Measurements from ENCODE around the gene LMBR1. TPM values are rescaled to one million over a fixed set of nuclear protein-coding genes. Genes with fewer than 3 reads are reported as not detected.

Gene LMBR1
- total RNA-seq, 4 donors from 2014 or later, result 38.0 to 81.3 (median 56.4) TPM

- H3K4me3 ChIP-seq, result no peak overlapping the region
- intact Hi-C loops (cut with DNase I), result no loop called here
- peaks cover 0 to 10% (median 2%) of the 10 kb centered on the region in 4 donors for H3K9me3 ChIP-seq
- TF ChIP-seq EP300 (IDR thresholded peaks at IDR 0.05), result no peak
- TF ChIP-seq POLR2A (IDR thresholded peaks at IDR 0.05; ENCODE audit: low read depth), result no peak
- no peak for TF ChIP-seq CTCF (IDR thresholded peaks at IDR 0.05)
- TF ChIP-seq POLR2AphosphoS5 (IDR thresholded peaks at IDR 0.05), result no peak
- no peak overlapping the region for H3K27ac ChIP-seq (replicated peaks in 1 of 4)
- no peaks in the 10 kb centered on the region for H3K27me3 ChIP-seq
- WGBS, result 86% methylated on average over 3 of the region's 3 CpGs
- no peaks in the 10 kb centered on the region for H3K4me1 ChIP-seq
- DNase-seq (ENCODE audit: extremely low spot score), result no peak
- no peaks in the 10 kb centered on the region for H3K36me3 ChIP-seq
These were observed 258.9 kb downstream of the LMBR1 start for GRCh38 chr7:156634117-156634516.

- Histone ChIP-seq H3K27me3 (no peaks in the 10 kb centered on the region), H3K27ac (replicated peaks in 1 of 4) (no peak overlapping the region), H3K36me3 (no peaks in the 10 kb centered on the region), H3K4me3 (no peak overlapping the region), H3K9me3 (peaks cover 0 to 21% (median 11%) of the 10 kb centered on the region in 4 donors), H3K4me1 (no peaks in the 10 kb centered on the region)
- no CpG with 5 or more reads among the region's 2 CpGs for WGBS
- intact Hi-C loops (cut with DNase I), result no loop called here
- DNase-seq (ENCODE audit: extremely low spot score), result no peak
- TF ChIP-seq CTCF (IDR thresholded peaks at IDR 0.05) (no peak), EP300 (IDR thresholded peaks at IDR 0.05) (no peak), POLR2AphosphoS5 (IDR thresholded peaks at IDR 0.05) (no peak)
These were observed 263.1 kb downstream of the LMBR1 start for GRCh38 chr7:156629873-156630272.

GRCh38 chr7:156628562-156628961 lies 264.4 kb downstream of the LMBR1 start:
- TF ChIP-seq CTCF (IDR thresholded peaks at IDR 0.05) (no peak), POLR2A (IDR thresholded peaks at IDR 0.05; ENCODE audit: low read depth) (no peak), POLR2AphosphoS5 (IDR thresholded peaks at IDR 0.05) (no peak), EP300 (IDR thresholded peaks at IDR 0.05) (no peak)
- intact Hi-C loops (cut with DNase I), result no loop called here
- Histone ChIP-seq H3K27ac (replicated peaks in 1 of 4) (no peak overlapping the region), H3K4me3 (no peak overlapping the region), H3K36me3 (no peaks in the 10 kb centered on the region), H3K4me1 (no peaks in the 10 kb centered on the region), H3K27me3 (no peaks in the 10 kb centered on the region), H3K9me3 (peaks cover 0 to 21% (median 11%) of the 10 kb centered on the region in 4 donors)
- DNase-seq (ENCODE audit: extremely low spot score), result no peak

Small RNAs within 50 kb of the gene (small RNA-seq; reads per million reads assigned to genes)
- gene RNU4-31P, result 0 reads per million in 3 donors

Other genes with a start within 250 kb of the LMBR1 start
- gene NOM1, start 56.5 kb upstream of the LMBR1 start, total RNA-seq, result 10 to 100 TPM; 12.6 to 20.8 (median 16.3) TPM
- not detected for gene MNX1, start 117.5 kb upstream of the LMBR1 start, total RNA-seq
- gene UBE3C, start 245.7 kb upstream of the LMBR1 start, total RNA-seq, result 10 to 100 TPM; 66.1 to 93.3 (median 85.5) TPM